ENCODE data around the gene DVL3. TPM values are rescaled to one million over a fixed set of nuclear protein-coding genes. Genes with fewer than 3 reads are reported as not detected.

DVL3 gene
- total and polyA plus RNA-seq, 4 donors = 8.6 to 26.3 (median 17.4) TPM

DNA sequence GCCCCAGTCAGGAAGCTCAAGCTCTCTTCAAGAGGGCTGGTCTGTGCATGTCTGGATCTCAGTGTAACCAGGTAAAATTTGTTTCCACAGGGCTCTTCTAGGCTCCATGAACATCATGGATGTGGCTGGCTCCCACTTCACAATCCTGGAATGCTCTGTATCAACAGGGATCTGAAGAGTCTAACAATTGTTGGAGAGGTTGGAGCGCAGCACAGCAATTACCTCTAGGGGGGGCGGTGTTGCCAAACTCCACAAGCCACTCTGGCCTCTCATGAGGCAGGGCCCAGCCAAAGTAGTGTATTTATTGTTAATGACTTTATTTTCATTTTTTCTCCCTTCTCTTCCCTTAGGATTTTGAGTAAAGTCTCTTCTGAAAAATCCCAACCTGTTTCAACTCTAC lies 26.2 kb upstream of the DVL3 start:
- no peak for DNase-seq (ENCODE audit: low spot score)
- 52% methylated on average over 2 of the region's 2 CpGs for WGBS
- H3K27ac ChIP-seq (ENCODE audit: low read depth in 1 of 2, low read length in 2 of 2) = no peak overlapping the region
- no peaks in the 10 kb centered on the region for H3K9me3 ChIP-seq (ENCODE audit: control insufficient read depth in 4 of 4, low read length in 3 of 4)
- H3K27me3 ChIP-seq (ENCODE audit: control insufficient read depth in 4 of 4, insufficient read depth in 4 of 4, low read length in 3 of 4) = no peaks in the 10 kb centered on the region
- H3K9ac ChIP-seq (ENCODE audit: low read depth in 1 of 2, low read length in 2 of 2) = no peak overlapping the region
- H3K4me3 ChIP-seq (ENCODE audit: low read depth in 1 of 3, low read length in 3 of 3) = no peak overlapping the region
- peaks cover 0 to 5% (median 3%) of the 10 kb centered on the region in 4 donors for H3K4me1 ChIP-seq (ENCODE audit: control insufficient read depth in 4 of 4, insufficient read depth in 4 of 4, low read length in 3 of 4)
- no peaks in the 10 kb centered on the region for H3K36me3 ChIP-seq (ENCODE audit: control insufficient read depth in 4 of 4, insufficient read depth in 3 of 4, low read depth in 1 of 4, low read length in 3 of 4)
- TF ChIP-seq RAD21 (IDR thresholded peaks at IDR 0.05) = peak; percentile 50 to 53
- TF ChIP-seq, protein P1, sequence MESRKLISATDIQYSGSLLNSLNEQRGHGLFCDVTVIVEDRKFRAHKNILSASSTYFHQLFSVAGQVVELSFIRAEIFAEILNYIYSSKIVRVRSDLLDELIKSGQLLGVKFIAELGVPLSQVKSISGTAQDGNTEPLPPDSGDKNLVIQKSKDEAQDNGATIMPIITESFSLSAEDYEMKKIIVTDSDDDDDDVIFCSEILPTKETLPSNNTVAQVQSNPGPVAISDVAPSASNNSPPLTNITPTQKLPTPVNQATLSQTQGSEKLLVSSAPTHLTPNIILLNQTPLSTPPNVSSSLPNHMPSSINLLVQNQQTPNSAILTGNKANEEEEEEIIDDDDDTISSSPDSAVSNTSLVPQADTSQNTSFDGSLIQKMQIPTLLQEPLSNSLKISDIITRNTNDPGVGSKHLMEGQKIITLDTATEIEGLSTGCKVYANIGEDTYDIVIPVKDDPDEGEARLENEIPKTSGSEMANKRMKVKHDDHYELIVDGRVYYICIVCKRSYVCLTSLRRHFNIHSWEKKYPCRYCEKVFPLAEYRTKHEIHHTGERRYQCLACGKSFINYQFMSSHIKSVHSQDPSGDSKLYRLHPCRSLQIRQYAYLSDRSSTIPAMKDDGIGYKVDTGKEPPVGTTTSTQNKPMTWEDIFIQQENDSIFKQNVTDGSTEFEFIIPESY (IDR thresholded peaks at IDR 0.05) = no peak
- TF ChIP-seq, protein P2, sequence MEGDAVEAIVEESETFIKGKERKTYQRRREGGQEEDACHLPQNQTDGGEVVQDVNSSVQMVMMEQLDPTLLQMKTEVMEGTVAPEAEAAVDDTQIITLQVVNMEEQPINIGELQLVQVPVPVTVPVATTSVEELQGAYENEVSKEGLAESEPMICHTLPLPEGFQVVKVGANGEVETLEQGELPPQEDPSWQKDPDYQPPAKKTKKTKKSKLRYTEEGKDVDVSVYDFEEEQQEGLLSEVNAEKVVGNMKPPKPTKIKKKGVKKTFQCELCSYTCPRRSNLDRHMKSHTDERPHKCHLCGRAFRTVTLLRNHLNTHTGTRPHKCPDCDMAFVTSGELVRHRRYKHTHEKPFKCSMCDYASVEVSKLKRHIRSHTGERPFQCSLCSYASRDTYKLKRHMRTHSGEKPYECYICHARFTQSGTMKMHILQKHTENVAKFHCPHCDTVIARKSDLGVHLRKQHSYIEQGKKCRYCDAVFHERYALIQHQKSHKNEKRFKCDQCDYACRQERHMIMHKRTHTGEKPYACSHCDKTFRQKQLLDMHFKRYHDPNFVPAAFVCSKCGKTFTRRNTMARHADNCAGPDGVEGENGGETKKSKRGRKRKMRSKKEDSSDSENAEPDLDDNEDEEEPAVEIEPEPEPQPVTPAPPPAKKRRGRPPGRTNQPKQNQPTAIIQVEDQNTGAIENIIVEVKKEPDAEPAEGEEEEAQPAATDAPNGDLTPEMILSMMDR (IDR thresholded peaks at IDR 0.05; ENCODE audit: low read depth, low read length, missing input control) = peak; percentile 27

DNA sequence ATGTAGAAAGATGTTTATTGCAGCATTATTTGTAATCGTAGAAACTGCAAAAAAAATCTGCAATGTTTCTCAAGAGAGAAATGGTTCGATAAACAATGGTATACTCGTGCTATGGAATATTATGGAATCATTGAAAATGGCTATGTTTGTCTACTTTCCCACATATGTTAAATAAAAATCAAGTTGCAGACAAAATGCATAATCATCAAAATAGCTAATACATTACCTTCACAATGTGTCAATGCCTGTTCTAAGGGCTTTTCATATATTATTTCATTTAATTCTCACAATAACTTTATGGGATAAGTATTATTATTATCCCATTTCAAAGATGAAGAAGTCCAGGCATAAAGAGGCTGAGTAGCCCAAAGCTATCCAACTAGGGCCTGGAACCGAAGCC lies 22.2 kb upstream of the DVL3 start:
- TF ChIP-seq HNF4A (conservative IDR thresholded peaks at IDR 0.05) (no peak), SP1 (IDR thresholded peaks at IDR 0.05) (no peak), RAD21 (IDR thresholded peaks at IDR 0.05) (no peak), HNF4G (IDR thresholded peaks at IDR 0.05) (no peak), ATF3 (IDR thresholded peaks at IDR 0.05) (no peak), RXRA (IDR thresholded peaks at IDR 0.05) (no peak), TAF1 (conservative IDR thresholded peaks at IDR 0.05) (no peak), FOXA2 (IDR thresholded peaks at IDR 0.05) (no peak), MAX (IDR thresholded peaks at IDR 0.05) (no peak), YY1 (IDR thresholded peaks at IDR 0.05) (no peak)
- TF ChIP-seq, protein P3, sequence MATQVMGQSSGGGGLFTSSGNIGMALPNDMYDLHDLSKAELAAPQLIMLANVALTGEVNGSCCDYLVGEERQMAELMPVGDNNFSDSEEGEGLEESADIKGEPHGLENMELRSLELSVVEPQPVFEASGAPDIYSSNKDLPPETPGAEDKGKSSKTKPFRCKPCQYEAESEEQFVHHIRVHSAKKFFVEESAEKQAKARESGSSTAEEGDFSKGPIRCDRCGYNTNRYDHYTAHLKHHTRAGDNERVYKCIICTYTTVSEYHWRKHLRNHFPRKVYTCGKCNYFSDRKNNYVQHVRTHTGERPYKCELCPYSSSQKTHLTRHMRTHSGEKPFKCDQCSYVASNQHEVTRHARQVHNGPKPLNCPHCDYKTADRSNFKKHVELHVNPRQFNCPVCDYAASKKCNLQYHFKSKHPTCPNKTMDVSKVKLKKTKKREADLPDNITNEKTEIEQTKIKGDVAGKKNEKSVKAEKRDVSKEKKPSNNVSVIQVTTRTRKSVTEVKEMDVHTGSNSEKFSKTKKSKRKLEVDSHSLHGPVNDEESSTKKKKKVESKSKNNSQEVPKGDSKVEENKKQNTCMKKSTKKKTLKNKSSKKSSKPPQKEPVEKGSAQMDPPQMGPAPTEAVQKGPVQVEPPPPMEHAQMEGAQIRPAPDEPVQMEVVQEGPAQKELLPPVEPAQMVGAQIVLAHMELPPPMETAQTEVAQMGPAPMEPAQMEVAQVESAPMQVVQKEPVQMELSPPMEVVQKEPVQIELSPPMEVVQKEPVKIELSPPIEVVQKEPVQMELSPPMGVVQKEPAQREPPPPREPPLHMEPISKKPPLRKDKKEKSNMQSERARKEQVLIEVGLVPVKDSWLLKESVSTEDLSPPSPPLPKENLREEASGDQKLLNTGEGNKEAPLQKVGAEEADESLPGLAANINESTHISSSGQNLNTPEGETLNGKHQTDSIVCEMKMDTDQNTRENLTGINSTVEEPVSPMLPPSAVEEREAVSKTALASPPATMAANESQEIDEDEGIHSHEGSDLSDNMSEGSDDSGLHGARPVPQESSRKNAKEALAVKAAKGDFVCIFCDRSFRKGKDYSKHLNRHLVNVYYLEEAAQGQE (IDR thresholded peaks at IDR 0.05) = no peak
- TF ChIP-seq, protein P2 (IDR thresholded peaks at IDR 0.05; ENCODE audit: low read depth, low read length, missing input control) = no peak
- Histone ChIP-seq H3K9ac (ENCODE audit: low read depth in 1 of 2, low read length in 2 of 2) (no peak overlapping the region), H3K4me3 (ENCODE audit: low read depth in 1 of 3, low read length in 3 of 3) (no peak overlapping the region), H3K27ac (ENCODE audit: low read depth in 1 of 2, low read length in 2 of 2) (no peak overlapping the region), H3K27me3 (ENCODE audit: control insufficient read depth in 4 of 4, insufficient read depth in 4 of 4, low read length in 3 of 4) (no peaks in the 10 kb centered on the region), H3K4me1 (ENCODE audit: control insufficient read depth in 4 of 4, insufficient read depth in 4 of 4, low read length in 3 of 4) (peaks cover 4 to 32% (median 21%) of the 10 kb centered on the region in 4 donors), H3K36me3 (ENCODE audit: control insufficient read depth in 4 of 4, insufficient read depth in 3 of 4, low read depth in 1 of 4, low read length in 3 of 4) (peaks cover 0 to 4% (median 0%) of the 10 kb centered on the region in 4 donors), H3K9me3 (ENCODE audit: control insufficient read depth in 4 of 4, low read length in 3 of 4) (no peaks in the 10 kb centered on the region)
- WGBS = 96% methylated on average over 4 of the region's 4 CpGs
- DNase-seq (ENCODE audit: low spot score) = no peak
